Measurements from ENCODE around the gene OR51I1.

DNA sequence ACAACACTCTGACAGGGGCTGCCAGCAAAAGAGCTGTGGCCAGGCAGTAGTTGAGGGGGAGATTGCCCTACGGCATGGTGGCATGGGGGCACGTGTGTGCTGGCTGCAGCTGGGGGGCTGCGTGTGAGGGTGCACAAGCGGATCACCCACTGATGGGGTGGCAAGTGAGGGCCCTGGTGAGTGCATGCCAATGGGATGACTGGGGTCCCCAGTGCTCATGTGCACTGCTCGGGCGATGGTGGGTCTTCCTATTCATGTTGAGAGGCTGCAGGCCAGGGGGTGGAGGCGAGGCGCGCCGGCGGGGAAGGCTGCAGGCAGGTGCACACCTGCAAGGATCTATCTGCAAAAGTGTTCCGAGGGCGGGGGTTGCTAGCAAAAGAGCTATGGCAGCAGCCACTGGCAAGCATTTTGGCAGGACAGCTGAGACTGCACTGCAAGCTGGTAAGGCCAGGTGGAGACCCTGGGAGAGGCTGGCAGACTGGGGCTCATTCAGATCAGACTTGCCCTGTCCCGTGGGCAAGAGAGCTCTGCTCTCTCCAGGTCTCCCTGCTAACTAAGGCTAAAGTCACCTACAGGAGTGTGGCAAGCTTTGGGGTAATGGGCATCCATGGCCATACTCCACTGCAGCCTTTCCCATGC lies 19.8 kb upstream of the OR51I1 start:
- TF ChIP-seq, protein P1, sequence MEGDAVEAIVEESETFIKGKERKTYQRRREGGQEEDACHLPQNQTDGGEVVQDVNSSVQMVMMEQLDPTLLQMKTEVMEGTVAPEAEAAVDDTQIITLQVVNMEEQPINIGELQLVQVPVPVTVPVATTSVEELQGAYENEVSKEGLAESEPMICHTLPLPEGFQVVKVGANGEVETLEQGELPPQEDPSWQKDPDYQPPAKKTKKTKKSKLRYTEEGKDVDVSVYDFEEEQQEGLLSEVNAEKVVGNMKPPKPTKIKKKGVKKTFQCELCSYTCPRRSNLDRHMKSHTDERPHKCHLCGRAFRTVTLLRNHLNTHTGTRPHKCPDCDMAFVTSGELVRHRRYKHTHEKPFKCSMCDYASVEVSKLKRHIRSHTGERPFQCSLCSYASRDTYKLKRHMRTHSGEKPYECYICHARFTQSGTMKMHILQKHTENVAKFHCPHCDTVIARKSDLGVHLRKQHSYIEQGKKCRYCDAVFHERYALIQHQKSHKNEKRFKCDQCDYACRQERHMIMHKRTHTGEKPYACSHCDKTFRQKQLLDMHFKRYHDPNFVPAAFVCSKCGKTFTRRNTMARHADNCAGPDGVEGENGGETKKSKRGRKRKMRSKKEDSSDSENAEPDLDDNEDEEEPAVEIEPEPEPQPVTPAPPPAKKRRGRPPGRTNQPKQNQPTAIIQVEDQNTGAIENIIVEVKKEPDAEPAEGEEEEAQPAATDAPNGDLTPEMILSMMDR (IDR thresholded peaks at IDR 0.05; ENCODE audit: poor library complexity), result no peak
- TF ChIP-seq EZH2 (IDR thresholded peaks at IDR 0.05; ENCODE audit: borderline replicate concordance), result no peak
- no peak for TF ChIP-seq EZH2phosphoT487 (IDR thresholded peaks at IDR 0.05; ENCODE audit: low read depth, severe bottlenecking, unreplicated experiment)
